Measurements from ENCODE around the gene SNRK.

Gene SNRK

DNA sequence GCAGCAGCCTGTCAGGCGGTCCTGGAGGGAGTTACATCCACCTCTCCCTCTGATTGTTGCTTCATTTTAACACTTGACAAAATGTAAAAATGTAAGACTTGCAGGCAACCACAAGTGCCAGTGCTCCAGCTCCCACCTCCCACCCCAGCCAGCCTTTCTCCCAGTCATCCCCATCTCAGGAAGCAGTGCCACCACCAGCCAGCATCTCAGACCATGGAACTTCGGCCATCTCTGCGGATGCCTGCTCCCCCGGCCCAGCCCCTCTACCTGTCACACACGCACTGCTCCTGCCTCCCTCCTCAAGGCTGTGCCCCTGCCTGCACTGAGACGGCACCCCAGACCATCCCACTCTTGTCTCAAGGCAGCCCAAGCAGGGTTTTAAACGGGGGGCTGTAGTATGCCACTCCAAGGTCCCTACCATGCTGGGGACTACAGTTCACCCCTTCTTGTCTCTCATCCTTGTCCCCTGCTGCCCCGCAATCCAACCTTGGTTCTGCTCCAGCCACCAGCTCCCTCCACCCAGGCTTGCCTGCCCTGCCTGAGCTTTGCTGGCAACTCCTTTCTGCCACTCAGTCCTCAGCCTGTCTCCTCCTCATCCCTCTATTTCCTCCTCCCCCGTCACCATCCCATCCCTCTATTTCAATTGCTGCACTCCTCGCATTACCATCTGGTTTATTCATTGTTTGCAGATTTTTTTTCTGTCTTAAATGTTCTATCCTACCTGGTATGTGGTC is 85.8 kb downstream of the SNRK start:
- DNase-seq: no peak

DNA sequence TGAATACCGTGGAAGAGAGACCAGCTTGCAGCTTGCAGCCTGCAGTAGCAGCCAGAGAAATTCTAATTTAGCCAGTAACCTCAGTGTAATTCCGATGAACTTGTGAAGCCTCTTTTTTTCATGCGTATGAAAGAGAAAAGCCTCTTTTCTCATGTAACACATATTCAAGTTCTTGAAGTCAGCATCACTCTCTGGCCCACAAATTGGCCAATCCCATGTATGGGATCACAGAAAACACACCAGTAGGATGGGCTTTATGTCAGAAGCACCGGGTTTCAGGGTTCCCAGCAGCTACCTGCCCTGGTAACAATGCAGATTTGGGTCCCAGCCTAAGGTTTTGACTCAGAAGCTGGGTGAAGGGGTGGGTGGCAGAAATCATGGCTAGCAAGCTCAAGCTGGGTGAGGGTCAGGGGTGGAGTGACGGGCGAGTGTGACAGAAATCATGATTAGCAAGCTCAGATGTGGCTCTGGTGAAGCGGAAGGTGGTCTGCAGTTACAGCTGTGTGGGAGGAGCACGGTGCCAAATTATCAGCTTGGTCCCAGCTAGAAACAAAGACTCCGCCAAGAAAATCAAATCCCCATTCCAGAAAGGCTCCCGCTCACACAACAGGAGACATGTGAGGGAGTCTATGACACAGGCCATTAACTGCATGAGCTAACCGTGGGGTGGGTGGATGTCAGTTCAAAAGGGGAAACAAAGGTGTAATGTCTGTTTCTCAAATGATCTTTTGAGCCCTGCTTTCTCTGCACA is 86.6 kb downstream of the SNRK start:
- no peak for DNase-seq

DNA sequence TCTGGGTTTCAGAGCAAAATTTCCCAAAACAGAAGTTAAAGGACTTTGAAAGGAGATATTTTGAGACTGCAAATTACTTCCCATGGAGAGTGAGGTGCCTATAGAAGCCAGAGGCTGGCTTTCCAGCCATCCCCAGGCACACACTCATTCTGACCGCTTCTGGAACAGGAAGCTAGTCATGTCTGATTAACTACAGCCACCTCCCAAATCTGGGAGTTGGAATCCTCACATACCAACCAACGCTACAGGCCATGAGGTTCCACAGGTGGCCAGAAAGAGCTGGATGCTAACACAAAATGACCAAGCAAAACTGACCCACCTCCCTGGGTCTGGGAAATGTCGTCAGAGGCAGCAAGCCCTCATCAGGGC is 87.2 kb downstream of the SNRK start:
- no peak for DNase-seq

DNA sequence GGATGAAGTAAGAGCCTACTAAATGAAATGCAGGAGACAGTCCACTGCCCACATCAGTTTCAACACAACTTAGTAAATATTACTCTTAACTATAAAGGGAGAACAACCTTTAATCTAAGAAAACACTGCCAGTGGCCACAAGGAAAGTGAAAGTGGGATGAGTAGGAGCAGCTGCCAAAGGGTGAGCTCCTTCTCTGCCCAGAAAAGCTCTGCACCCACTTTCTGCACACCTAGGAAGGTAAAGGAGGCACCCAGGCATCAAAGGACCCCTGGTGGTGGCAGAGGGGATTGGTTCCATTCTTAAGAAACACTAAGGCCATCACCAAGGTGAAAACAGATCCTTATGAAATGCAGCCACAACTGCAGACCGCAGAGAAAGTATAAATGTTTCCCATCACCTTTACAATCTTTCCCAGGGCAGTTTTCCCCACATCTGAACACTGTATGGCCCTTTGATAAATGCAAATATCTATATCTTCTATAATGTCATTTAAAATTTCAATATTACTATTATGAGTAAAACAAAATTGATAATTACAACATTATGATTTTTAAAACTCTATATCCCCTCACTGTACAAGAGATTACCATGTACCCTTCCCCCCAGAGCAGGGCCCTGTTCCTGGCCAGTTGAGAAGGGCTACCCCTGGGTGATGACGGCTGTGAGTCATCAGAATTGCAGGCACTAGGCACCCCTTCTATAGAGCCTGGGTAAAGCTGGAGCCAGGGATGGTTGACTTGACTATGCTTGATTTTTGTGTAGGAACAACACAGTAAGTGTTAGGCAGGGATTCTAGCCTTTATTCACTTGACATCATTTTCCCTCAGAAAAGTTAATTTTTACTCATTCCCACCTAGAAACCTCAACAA is 92.0 kb downstream of the SNRK start:
- peak; percentile 2 for DNase-seq

DNA sequence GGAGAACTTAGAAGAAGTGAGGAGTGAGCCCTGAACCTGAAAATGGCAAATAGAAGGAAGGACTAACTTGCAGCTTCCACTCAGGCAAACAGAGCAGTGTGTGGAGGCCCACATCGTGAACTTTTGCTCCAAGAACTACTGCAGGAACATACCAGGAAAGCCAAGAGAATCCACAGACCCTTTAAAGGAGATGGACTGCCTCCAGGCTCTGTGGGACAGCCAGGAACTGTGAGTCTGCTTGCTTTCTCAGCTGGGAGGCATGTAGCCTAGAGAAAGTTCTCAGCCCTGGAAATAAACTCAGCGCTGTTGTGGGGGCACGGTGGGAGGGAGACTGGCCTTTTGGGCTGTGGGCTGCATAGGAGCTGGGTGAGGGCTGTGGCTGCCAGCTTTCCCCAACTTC is 93.0 kb downstream of the SNRK start:
- DNase-seq: no peak

DNA sequence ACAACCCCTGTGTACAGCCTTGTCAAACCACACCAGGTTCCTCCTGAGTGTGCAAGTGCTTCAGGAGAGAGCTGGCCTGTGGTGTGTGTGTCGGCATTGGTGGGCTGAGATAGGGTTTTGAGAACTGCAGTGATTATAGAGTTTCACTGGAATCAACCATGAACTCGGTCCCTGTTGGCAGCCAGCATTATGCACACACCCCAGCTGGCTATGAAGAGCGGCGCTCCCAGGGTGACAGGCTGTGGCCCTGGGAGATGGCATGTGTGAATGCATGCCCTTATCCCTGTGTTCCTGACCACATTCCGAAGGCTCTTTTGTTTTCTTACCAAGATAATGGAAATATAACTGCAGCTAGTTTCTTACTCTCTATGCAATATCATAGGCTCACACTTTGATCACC is 101.8 kb downstream of the SNRK start:
- DNase-seq: no peak

DNA sequence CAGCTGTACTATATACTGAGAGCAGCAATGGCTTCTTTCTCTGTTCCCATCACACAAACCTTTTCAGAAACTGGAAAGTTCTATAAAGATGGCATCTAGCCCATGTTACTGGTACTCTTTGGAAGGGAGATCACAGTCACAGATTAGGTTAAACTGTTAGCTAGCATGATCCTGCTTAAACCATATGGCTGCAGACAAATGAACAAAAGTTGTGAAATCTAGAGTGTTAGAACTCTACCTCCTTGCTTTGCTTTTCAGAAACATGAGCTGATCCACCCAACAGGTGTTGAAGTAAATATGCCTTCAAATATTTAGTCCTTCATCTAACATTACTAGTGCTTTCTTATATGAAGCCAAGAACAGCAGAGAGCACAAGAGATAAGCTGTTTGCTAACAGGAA is 102.6 kb downstream of the SNRK start:
- DNase-seq: no peak

DNA sequence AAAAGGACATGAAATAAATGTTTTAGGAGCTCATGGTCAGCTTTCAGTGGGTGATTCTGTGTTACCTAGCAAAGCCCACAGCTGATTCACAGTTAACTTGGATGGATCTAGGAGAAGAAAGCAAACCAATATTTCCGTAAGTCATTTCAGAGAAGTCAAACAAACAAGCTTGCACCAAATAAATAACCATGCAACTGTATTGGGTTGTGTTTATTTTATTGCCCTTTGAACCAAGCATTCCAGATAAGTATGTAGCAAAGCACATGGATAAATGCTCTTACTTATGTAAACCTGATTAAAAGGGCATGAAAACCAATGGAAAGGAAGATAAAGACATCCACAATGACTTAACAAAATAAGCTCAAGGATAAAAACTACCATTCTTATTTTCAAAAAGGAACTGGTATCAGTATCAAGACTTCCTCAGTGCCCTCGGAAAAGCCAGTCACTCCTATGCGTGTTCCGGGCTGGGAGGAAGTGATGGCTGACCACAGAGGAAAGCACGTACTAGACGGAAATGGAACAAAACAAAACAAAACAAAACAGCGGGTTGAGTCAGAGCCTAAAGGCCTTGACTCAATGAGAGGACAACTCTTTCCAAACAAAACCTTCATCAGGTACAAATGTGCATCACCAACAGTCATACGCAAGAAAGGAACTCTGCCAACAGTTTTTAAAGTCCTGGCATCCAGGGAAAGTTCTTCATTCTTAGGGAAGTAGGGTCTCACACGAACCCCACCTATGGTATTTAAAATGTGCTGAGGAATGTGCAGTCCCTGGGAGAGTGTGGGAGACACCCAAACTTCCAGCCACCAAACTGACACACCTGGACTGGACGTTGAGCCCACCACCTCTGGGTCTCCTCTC is 103.3 kb downstream of the SNRK start:
- no peak for DNase-seq

DNA sequence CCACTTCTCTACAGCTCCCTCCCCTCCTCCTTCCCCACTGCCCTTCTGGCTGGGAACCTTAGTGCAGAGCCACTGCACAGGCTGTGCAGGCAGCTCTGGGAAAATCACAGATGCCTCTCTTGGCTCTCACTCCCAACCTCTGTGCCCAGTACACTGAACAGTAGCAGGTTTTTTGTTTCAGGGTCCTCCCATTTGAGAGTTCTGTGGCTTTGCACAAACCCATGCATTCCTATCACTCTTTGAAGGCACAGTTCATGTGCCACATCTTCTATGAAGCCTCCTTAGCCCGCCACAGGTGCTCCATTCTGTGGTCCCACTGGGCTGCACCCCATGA is 103.9 kb downstream of the SNRK start:
- no peak for DNase-seq

DNA sequence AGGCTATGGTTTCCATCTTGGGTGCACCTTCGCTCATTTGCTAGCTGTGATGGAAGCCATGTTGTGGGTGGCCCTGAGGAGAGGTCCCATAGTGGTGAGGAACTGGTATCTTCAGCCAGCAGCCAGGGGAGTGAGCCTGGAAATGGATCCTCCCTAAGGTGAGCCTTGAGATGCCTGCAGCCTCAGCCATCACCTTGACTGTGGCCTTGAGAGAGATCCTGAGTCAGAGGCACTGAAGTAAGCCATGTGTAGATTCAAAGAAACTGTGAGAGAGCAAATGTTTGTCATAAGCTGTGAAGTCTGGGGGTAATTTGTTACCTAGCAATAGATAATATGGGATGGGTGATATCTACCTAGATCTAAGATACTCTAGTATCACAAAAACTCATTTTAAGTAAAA is 105.3 kb downstream of the SNRK start:
- no peak for DNase-seq

DNA sequence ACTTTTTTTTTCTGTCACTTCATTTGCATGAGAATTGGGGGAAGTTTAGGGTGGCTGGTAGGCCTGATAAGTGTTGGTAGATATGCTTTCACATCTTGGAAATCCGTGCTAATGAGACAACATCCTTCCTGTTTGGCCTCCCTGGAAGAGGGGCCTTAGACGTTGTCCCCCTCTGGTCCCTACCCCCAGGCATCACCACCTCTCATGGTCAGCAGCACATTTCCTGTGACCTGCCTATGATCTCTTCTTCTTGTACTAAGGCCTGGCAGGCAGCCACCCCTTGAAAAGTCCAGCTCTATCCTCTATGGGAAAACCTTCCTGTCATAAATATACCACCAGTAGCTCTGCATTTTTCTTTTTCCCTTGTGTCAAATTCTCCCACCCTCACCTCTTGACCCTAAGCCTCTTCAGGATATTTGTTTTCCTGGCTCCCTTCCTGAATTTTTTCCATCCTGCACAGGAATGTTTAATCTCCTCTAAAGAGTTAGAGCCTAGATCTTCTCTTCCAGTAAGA is 107.8 kb downstream of the SNRK start:
- no peak for DNase-seq

DNA sequence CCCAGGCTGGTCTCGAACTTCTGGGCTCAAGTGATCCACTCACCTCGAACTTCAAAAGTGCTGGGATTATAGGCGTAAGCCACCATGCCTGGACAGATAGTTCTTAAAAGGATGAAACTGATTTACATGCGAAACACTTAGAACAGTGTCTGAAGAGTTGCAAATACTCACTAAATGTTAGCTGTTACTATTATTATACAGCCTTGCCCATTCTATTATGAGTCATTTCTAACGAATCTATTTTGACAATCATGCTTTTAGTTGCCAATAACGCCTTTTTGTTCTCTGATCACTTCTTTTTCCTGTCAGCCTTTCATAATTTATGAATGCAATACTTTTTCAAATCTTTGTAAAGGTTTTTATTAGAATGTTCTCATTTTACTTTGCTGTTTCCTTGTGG is 112.7 kb downstream of the SNRK start:
- no peak for DNase-seq

DNA sequence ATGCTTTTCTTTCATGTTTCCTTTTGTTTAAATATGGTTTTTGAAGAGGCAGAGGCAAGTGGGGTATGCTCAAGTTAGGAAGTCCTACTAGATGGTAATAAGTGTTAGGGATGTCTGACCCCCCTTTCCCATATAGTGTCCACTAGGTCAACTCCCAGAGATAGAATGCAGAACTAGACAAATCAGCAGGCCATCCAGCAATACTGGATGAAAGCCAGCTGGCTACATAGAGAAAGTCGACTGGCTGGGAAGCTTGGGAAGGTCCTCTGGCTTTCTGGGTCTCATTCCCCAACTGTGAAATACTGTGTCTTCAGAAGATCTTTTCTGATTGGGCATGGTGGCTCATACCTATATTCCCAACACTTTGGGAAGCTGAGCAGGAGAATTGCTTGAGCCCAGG is 113.8 kb downstream of the SNRK start:
- DNase-seq: no peak
